H1 (cell line): Measurements from ENCODE around the gene RBM46. TPM values are rescaled to one million over a fixed set of nuclear protein-coding genes. Genes with fewer than 3 reads are reported as not detected.

Source experiments
- CTCF ChIA-PET: fragments of 300-600 bp; sonication (Branson Sonifier 250); formaldehyde crosslinking; loops from one replicate; lab custom pipeline; 2021; ENCODE audit not compliant: partially characterized antibody; lab: Charles Lee
- POLR2A ChIA-PET: fragments of 300-600 bp; sonication (Branson Sonifier 250); formaldehyde crosslinking; loops from one replicate; lab custom pipeline; 2021; ENCODE audit warnings: inconsistent platforms; ENCODE audit not compliant: partially characterized antibody; lab: Charles Lee
- DNase-seq, 2 experiments: peaks; one replicate each; pipeline versions ENCODE4 v3.0.0 to v3.0.0-alpha.2; 2010 to 2022; ENCODE audit warnings: low spot score in 2 of 2, low read depth in 1 of 2, mixed read lengths in 1 of 2
- FAIRE-seq: peaks from 2 replicates; lab custom pipeline; 2011; peaks lifted over from hg19 to GRCh38; lab: Jason Lieb, UNC
- H2AFZ ChIP-seq: 2 replicates; pipeline ENCODE4 v1.8.1; 2012; ENCODE audit warnings: low read length, inconsistent platforms
- H2AK5ac ChIP-seq: 2 replicates; pipeline ENCODE4 v1.6.1; 2013; ENCODE audit warnings: low read depth, low read length
- H2BK120ac ChIP-seq: replicated peaks from 2 replicates; pipeline ENCODE3; 2013; ENCODE audit warnings: low read depth, low read length, inconsistent platforms
- H2BK12ac ChIP-seq: 2 replicates; pipeline ENCODE4 v1.6.1; 2013; ENCODE audit warnings: low read depth, low read length
- H2BK15ac ChIP-seq: 2 replicates; pipeline ENCODE4 v1.6.1; 2013; ENCODE audit warnings: low read length
- H2BK20ac ChIP-seq: 2 replicates; pipeline ENCODE4 v1.6.1; 2013; ENCODE audit warnings: low read length
- H2BK5ac ChIP-seq: 2 replicates; pipeline ENCODE4 v1.6.1; 2013; ENCODE audit warnings: low read depth, low read length
- H3K14ac ChIP-seq: 2 replicates; pipeline ENCODE4 v1.6.1; 2013; ENCODE audit warnings: inconsistent platforms; ENCODE audit not compliant: insufficient read length
- H3K18ac ChIP-seq: 2 replicates; pipeline ENCODE4 v1.6.1; 2013; ENCODE audit warnings: low read length; ENCODE audit errors: extremely low read depth
- H3K23ac ChIP-seq: 2 replicates; pipeline ENCODE4 v1.6.1; 2013; ENCODE audit warnings: inconsistent platforms; ENCODE audit not compliant: insufficient read length
- H3K23me2 ChIP-seq: 2 replicates; pipeline ENCODE4 v1.6.1; 2013; ENCODE audit warnings: low read depth, low read length
- H3K27ac ChIP-seq: 2 replicates; pipeline ENCODE4 v1.6.1; 2011; ENCODE audit warnings: low read depth, low read length, inconsistent platforms
- H3K27me3 ChIP-seq, 4 experiments: replicated peaks in 1 of 4; 1 replicate in 1 of 4; 2 replicates in 3 of 4; pipeline versions ENCODE4 v1.6.1 to v1.8.1; 2011 to 2013; ENCODE audit warnings: low read length in 3 of 4, mild to moderate bottlenecking in 3 of 4, inconsistent platforms in 2 of 4, mixed read lengths in 2 of 4, moderate library complexity in 1 of 4; ENCODE audit not compliant: control insufficient read depth in 3 of 4, insufficient read depth in 3 of 4; ENCODE audit errors: extremely low read depth in 1 of 4
- H3K36me3 ChIP-seq, 4 experiments: 2 replicates each; pipeline versions ENCODE4 v1.6.1 to v1.8.1; 2011 to 2013; ENCODE audit warnings: mild to moderate bottlenecking in 4 of 4, low read length in 3 of 4, moderate library complexity in 2 of 4, control low read depth in 1 of 4, inconsistent platforms in 1 of 4; ENCODE audit not compliant: insufficient read depth in 4 of 4, control insufficient read depth in 2 of 4
- H3K4ac ChIP-seq: replicated peaks from 2 replicates; pipeline ENCODE3; 2013; ENCODE audit warnings: low read length, low read depth, mixed read lengths, inconsistent platforms; ENCODE audit not compliant: insufficient read length
- H3K4me1 ChIP-seq, 4 experiments: replicated peaks in 1 of 4; 1 replicate in 1 of 4; 2 replicates in 3 of 4; pipeline versions ENCODE4 v1.6.1 to v1.8.1; 2011 to 2013; ENCODE audit warnings: low read length in 3 of 4, inconsistent platforms in 2 of 4, mixed read lengths in 1 of 4; ENCODE audit not compliant: insufficient read depth in 4 of 4, control insufficient read depth in 3 of 4
- H3K4me2 ChIP-seq, 2 experiments: 2 replicates each; pipeline versions ENCODE4 v1.6.1 to v1.8.1; 2011 to 2013; ENCODE audit warnings: low read depth in 2 of 2, low read length in 2 of 2, control low read depth in 1 of 2, inconsistent platforms in 1 of 2, mild to moderate bottlenecking in 1 of 2; ENCODE audit not compliant: insufficient read depth in 1 of 2
- H3K4me3 ChIP-seq, 4 experiments: fragments of 200-600, 300-600 bp in 1 of 4; sonication (generic), shearing (Covaris generic), sonication (Bioruptor Twin) in 1 of 4; 2 replicates each; pipeline versions ENCODE4 v1.5.1 to v1.8.1; 2011 to 2016; ENCODE audit warnings: low read length in 4 of 4, low read depth in 3 of 4, control low read depth in 2 of 4, inconsistent platforms in 2 of 4, mild to moderate bottlenecking in 2 of 4, mixed read lengths in 1 of 4, moderate library complexity in 1 of 4; ENCODE audit not compliant: insufficient read depth in 2 of 4; ENCODE audit errors: extremely low read depth in 1 of 4
- H3K56ac ChIP-seq: replicated peaks from 2 replicates; pipeline ENCODE3; 2013; ENCODE audit warnings: low read depth, mild to moderate bottlenecking, mixed read lengths, low read length, inconsistent platforms; ENCODE audit not compliant: insufficient read length
- H3K79me1 ChIP-seq: 2 replicates; pipeline ENCODE4 v1.6.1; 2013; ENCODE audit warnings: low read depth, low read length, control low read depth
- H3K79me2 ChIP-seq, 2 experiments: 2 replicates each; pipeline versions ENCODE4 v1.6.1 to v1.8.1; 2012 to 2013; ENCODE audit warnings: low read length in 2 of 2, mild to moderate bottlenecking in 2 of 2, inconsistent platforms in 1 of 2; ENCODE audit not compliant: insufficient read depth in 2 of 2, control insufficient read depth in 1 of 2
- H3K9ac ChIP-seq, 4 experiments: replicated peaks in 1 of 4; 1 replicate in 1 of 4; 2 replicates in 3 of 4; pipeline versions ENCODE4 v1.6.1 to v1.8.1; 2011 to 2013; ENCODE audit warnings: low read depth in 3 of 4, low read length in 3 of 4, control low read depth in 2 of 4, mild to moderate bottlenecking in 2 of 4, moderate library complexity in 2 of 4, inconsistent platforms in 1 of 4; ENCODE audit errors: extremely low read depth in 1 of 4
- H3K9me3 ChIP-seq, 2 experiments: 2 replicates each; pipeline versions ENCODE4 v1.6.1 to v1.8.1; 2012 to 2013; ENCODE audit warnings: mild to moderate bottlenecking in 2 of 2, moderate library complexity in 2 of 2, control low read depth in 1 of 2, inconsistent platforms in 1 of 2, low read depth in 1 of 2, low read length in 1 of 2, mixed read lengths in 1 of 2; ENCODE audit not compliant: insufficient read depth in 2 of 2
- H4K20me1 ChIP-seq, 2 experiments: replicated peaks in 1 of 2; 2 replicates each; pipeline versions ENCODE3 to v1.8.1; 2011 to 2013; ENCODE audit warnings: inconsistent platforms in 2 of 2, low read length in 2 of 2, mild to moderate bottlenecking in 1 of 2; ENCODE audit not compliant: insufficient read depth in 2 of 2, control insufficient read depth in 1 of 2
- H4K5ac ChIP-seq: 2 replicates; pipeline ENCODE4 v1.6.1; 2013; ENCODE audit warnings: low read length, low read depth, mixed read lengths, inconsistent platforms; ENCODE audit not compliant: insufficient read length
- H4K8ac ChIP-seq: 2 replicates; pipeline ENCODE4 v1.8.0; 2013; ENCODE audit warnings: mild to moderate bottlenecking, moderate library complexity, low read length, inconsistent platforms; ENCODE audit not compliant: insufficient read depth; ENCODE audit errors: extremely low read depth
- H4K91ac ChIP-seq: replicated peaks from 2 replicates; pipeline ENCODE3; 2013; ENCODE audit warnings: low read length, mixed read lengths, inconsistent platforms; ENCODE audit not compliant: insufficient read length
- ATF3 ChIP-seq: IDR thresholded peaks from 2 replicates; pipeline ENCODE4 v1.6.1; 2011; ENCODE audit warnings: low read depth, mild to moderate bottlenecking, low read length; ENCODE audit not compliant: insufficient read depth
- CEBPB ChIP-seq: IDR thresholded peaks from 2 replicates; pipeline ENCODE4 v1.6.1; 2012; ENCODE audit warnings: low read depth, low read length
- JUND ChIP-seq: IDR thresholded peaks from 2 replicates; pipeline ENCODE4 v1.6.1; 2011; ENCODE audit warnings: mild to moderate bottlenecking, improper control_type of control experiment, low read length
- KDM4A ChIP-seq: IDR thresholded peaks from one replicate; pipeline ENCODE4 v1.7.1; 2012; ENCODE audit warnings: low read depth, mild to moderate bottlenecking, moderate library complexity, low read length, inconsistent platforms; ENCODE audit not compliant: severe bottlenecking
- KDM5A ChIP-seq: fragments of 200-600 bp; IDR thresholded peaks from 2 replicates; pipeline ENCODE4 v1.7.1; 2012; ENCODE audit warnings: mild to moderate bottlenecking, low read length, inconsistent platforms, mixed read lengths
- NRF1 ChIP-seq: IDR thresholded peaks from 2 replicates; pipeline ENCODE4 v1.6.1; 2011; ENCODE audit warnings: mild to moderate bottlenecking, low read depth, low read length, improper control_type of control experiment
- SUZ12 ChIP-seq: fragments of 200-600 bp; sonication (generic); IDR thresholded peaks from 2 replicates; pipeline ENCODE4 v1.6.1; 2012; ENCODE audit warnings: mild to moderate bottlenecking, inconsistent platforms, low read length, moderate library complexity, mixed read lengths
- TCF12 ChIP-seq: IDR thresholded peaks from 2 replicates; pipeline ENCODE4 v1.6.1; 2011; ENCODE audit warnings: low read depth, mild to moderate bottlenecking, low read length
- USF2 ChIP-seq: IDR thresholded peaks from 2 replicates; pipeline ENCODE4 v1.6.1; 2011; ENCODE audit warnings: low read length, improper control_type of control experiment
- YY1 ChIP-seq: IDR thresholded peaks from 2 replicates; pipeline ENCODE4 v1.6.1; 2011; ENCODE audit warnings: low read depth, mild to moderate bottlenecking, low read length
- ZNF274 ChIP-seq: IDR thresholded peaks from 2 replicates; pipeline ENCODE4 v1.7.0; 2012; ENCODE audit warnings: low read length, borderline replicate concordance; ENCODE audit errors: extremely low read depth
- WGBS, 2 experiments: shearing (Covaris generic) in 1 of 2; methylation state at CpG; one replicate each; pipeline versions ENCODE4 v1.1.6 to v1.1.7; 2013 to 2015; ENCODE audit warnings: low lambda C conversion rate in 2 of 2, mixed read lengths in 2 of 2, inconsistent platforms in 1 of 2, low coverage in 1 of 2, missing lambda C conversion rate in 1 of 2; ENCODE audit not compliant: insufficient replicate concordance in 2 of 2, insufficient coverage in 1 of 2, insufficient read length in 1 of 2; ENCODE audit errors: extremely low coverage in 1 of 2, missing lambda C conversion rate in 1 of 2; 5-methylcytosine and 5-hydroxymethylcytosine counted together
- polyA plus RNA-seq, 7 experiments: library from polyadenylated mRNA; depleted of rRNA in 3 of 7; stranded (reverse) in 5 of 7; unstranded in 2 of 7; fragments of >200 nt in 5 of 7; fragments of 200-250 nt in 2 of 7; gene quantifications; 1 replicate in 5 of 7; 2 replicates in 1 of 7; 4 replicates in 1 of 7; pipeline versions ENCODE4 v1.2.1 to v1.2.3, GENCODE V29; 2011 to 2013; ENCODE audit warnings: missing spikeins in 2 of 7, mixed read lengths in 2 of 7
- total RNA-seq: library from RNA; stranded (reverse); fragmentation: NEBNext Ultra II Directional; extraction: Animal tissue kit (Norgen Biotek cat#: 25700); gene quantifications from 2 replicates; pipeline ENCODE4 v1.2.1, GENCODE V29; 2021

Gene RBM46
- total and polyA plus RNA-seq, 2 of the 8 experiments (the other 6 are each of a cell fraction or from before 2014, with no cell fraction given), result 0.12 to 0.54 TPM

- Histone ChIP-seq H3K4me3 (no peak overlapping the region), H3K9me3 (no peaks in the 10 kb centered on the region), H3K4me1 (no peaks in the 10 kb centered on the region), H2BK5ac (no peak overlapping the region), H3K36me3 (no peaks in the 10 kb centered on the region), H2BK15ac (no peak overlapping the region), H2BK120ac (no peak overlapping the region), H2AK5ac (peak overlapping the region; percentile 53; the same call in 1 of the 2 replicates), H3K23me2 (no peaks in the 10 kb centered on the region), H3K79me1 (no peaks in the 10 kb centered on the region), H4K91ac (no peak overlapping the region), H4K5ac (no peak overlapping the region), H2AFZ (peak overlapping the region; percentile 61; the same call in 1 of the 2 replicates), H4K20me1 (no peaks in the 10 kb centered on the region), H4K8ac (no peak overlapping the region), H3K27me3 (no peaks in the 10 kb centered on the region), H3K23ac (no peak overlapping the region), H3K56ac (no peak overlapping the region), H3K9ac (no peak overlapping the region), H3K27ac (no peak overlapping the region), H3K79me2 (no peaks in the 10 kb centered on the region), H2BK20ac (peak overlapping the region; percentile 38; the same call in 1 of the 2 replicates), H3K4ac (no peak overlapping the region), H3K18ac (no peak overlapping the region), H2BK12ac (peak overlapping the region; percentile 60; the same call in 1 of the 2 replicates), H3K14ac (no peak overlapping the region), H3K4me2 (no peak overlapping the region)
- WGBS, 2 experiments, result 87% methylated on average over 4 of the region's 4 CpGs; no CpG with 5 or more reads in 1 of the 2 experiments
- POLR2A ChIA-PET, result no interaction called here
- FAIRE-seq (no peak), DNase-seq (no peak)
- CTCF ChIA-PET, result interaction anchor here (0.6 to 1.2 kb wide), 2 partner anchors 45 to 339 kb away, joined by 3 to 4 read pairs; no protein-coding TSS in a partner anchor
- TF ChIP-seq KDM5A (no peak), ZNF274 (no peak), JUND (no peak), KDM4A (no peak), CEBPB (no peak), USF2 (no peak), ATF3 (no peak), YY1 (no peak), TCF12 (no peak), SUZ12 (no peak), NRF1 (no peak)
Observed at GRCh38 chr4:154732669-154733068, 48.4 kb upstream of the RBM46 start.
